ENCODE results near the gene STK11IP. TPM values are rescaled to one million over a fixed set of nuclear protein-coding genes. Genes with fewer than 3 reads are reported as not detected.

STK11IP gene
- total and polyA plus RNA-seq, 2 of the 4 experiments (the other 2 are of a cell fraction), result 14.5 to 19.7 TPM

DNA sequence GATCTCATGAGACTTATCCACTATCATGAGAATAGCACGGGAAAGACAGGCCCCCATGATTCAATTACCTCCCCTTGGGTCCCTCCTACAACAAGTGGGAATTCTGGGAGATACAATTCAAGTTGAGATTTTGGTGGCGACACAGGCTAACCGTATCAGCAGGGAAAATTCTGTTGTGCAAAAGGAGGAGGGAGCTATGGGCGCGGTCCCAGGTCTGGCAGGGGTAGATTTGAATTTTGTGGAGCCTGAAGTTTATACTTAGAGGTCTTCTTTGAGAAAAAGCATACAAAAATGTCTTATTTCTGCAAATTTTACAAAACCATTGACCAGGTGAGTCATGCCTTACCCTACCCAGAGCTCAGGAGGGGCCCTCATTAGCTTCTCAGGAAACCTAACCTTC, 66.4 kb downstream of the STK11IP start:
- no peak overlapping the region for H4K8ac ChIP-seq (ENCODE audit: low read depth in 2 of 2, low read length in 2 of 2)
- H3K27me3 ChIP-seq (ENCODE audit: control insufficient read depth, insufficient read depth, low read length), result peaks cover 16% of the 10 kb centered on the region
- H3K56ac ChIP-seq (ENCODE audit: extremely low read depth, insufficient read depth, low read length), result no peak overlapping the region
- H3K4me3 ChIP-seq (ENCODE audit: insufficient read depth, low read depth, low read length), result no peak overlapping the region
- no peak overlapping the region for H3K23ac ChIP-seq (ENCODE audit: low read depth, low read length)
- intact Hi-C loops (cut with micrococcal nuclease) (no loop called here), in situ Hi-C loops (cut with MboI; ENCODE audit: low sequenced_read_pairs) (no loop called here), dilution Hi-C loops (cut with HindIII; ENCODE audit: low sequenced_read_pairs, unreplicated experiment) (no loop called here)
- no peaks in the 10 kb centered on the region for H3K9me1 ChIP-seq (ENCODE audit: insufficient read depth, low read length)
- H3K14ac ChIP-seq (replicated peaks; ENCODE audit: low read depth, low read length), result no peak overlapping the region
- no TSS peak for BruUV-seq (replicated peaks)
- H3K9me3 ChIP-seq (ENCODE audit: control insufficient read depth, insufficient read depth, low read length), result peaks cover 4% of the 10 kb centered on the region
- H2AK5ac ChIP-seq (ENCODE audit: low read depth, low read length), result no peak overlapping the region
- no CpG with 5 or more reads among the region's 5 CpGs for WGBS, 2 experiments (ENCODE audit: extremely low coverage in 2 of 2, insufficient read length in 1 of 2)
- H4K20me1 ChIP-seq (ENCODE audit: insufficient read depth, low read length), result no peaks in the 10 kb centered on the region
- no peak overlapping the region for H3K18ac ChIP-seq (ENCODE audit: low read depth, low read length)
- no peak overlapping the region for H4K5ac ChIP-seq (ENCODE audit: low read depth, low read length)
- DNase-seq (no peak), ATAC-seq (ENCODE audit: low read depth) (no peak)
- ChIA-PET POLR2A (ENCODE audit: unreplicated experiment) (no interaction called here), CTCF (interaction anchor here (0.9 kb wide), 1 partner anchor 10 kb away, joined by 3 read pairs; no protein-coding TSS in a partner anchor)
- no peak overlapping the region for H2BK15ac ChIP-seq (ENCODE audit: low read depth, low read length)
- H4K91ac ChIP-seq (ENCODE audit: insufficient read depth, low read depth, low read length), result no peak overlapping the region
- no peak overlapping the region for H3K27ac ChIP-seq (ENCODE audit: insufficient read depth, low read length)
- no peak overlapping the region for H2AK9ac ChIP-seq (replicated peaks; ENCODE audit: low read depth, low read length, poor library complexity)
- H3K36me3 ChIP-seq (ENCODE audit: control insufficient read depth, insufficient read depth, low read length), result no peaks in the 10 kb centered on the region
- no peaks in the 10 kb centered on the region for H3K4me1 ChIP-seq (ENCODE audit: control insufficient read depth, insufficient read depth, low read length)
- no peaks in the 10 kb centered on the region for H3K79me1 ChIP-seq (ENCODE audit: low read depth in 1 of 2, low read length in 2 of 2)
- TF ChIP-seq MAZ (IDR thresholded peaks at IDR 0.05; ENCODE audit: borderline replicate concordance, low read depth, low read length) (no peak), CEBPB (IDR thresholded peaks at IDR 0.05; ENCODE audit: low read depth, low read length) (no peak)
- no peak overlapping the region for H2BK20ac ChIP-seq (ENCODE audit: low read depth, low read length)
- H3K4ac ChIP-seq (ENCODE audit: low read depth, low read length), result no peak overlapping the region
- H3K4me2 ChIP-seq (ENCODE audit: low read depth, low read length), result no peak overlapping the region
- no peak overlapping the region for H3K9ac ChIP-seq (ENCODE audit: low read depth, low read length)
- H2BK120ac ChIP-seq (ENCODE audit: low read depth, low read length), result no peak overlapping the region
- H2AFZ ChIP-seq (replicated peaks; ENCODE audit: low read length, poor library complexity), result no peak overlapping the region
- H2BK5ac ChIP-seq (ENCODE audit: low read depth, low read length, poor library complexity, severe bottlenecking), result no peak overlapping the region

All from IMR-90 (cell line).